ENCODE measurements around the gene FASTKD3.

FASTKD3 gene

GRCh38 chr5:7884491-7885267 lies 15.8 kb upstream of the FASTKD3 start:
- TF ChIP-seq TAF1 (IDR thresholded peaks at IDR 0.05; ENCODE audit: borderline replicate concordance, insufficient read depth, low read length), result no peak
- no peak for TF ChIP-seq FOXP2 (optimal IDR thresholded peaks at IDR 0.05; ENCODE audit: borderline replicate concordance, extremely low read depth, extremely low read length, insufficient read depth)
- TF ChIP-seq, protein P1, sequence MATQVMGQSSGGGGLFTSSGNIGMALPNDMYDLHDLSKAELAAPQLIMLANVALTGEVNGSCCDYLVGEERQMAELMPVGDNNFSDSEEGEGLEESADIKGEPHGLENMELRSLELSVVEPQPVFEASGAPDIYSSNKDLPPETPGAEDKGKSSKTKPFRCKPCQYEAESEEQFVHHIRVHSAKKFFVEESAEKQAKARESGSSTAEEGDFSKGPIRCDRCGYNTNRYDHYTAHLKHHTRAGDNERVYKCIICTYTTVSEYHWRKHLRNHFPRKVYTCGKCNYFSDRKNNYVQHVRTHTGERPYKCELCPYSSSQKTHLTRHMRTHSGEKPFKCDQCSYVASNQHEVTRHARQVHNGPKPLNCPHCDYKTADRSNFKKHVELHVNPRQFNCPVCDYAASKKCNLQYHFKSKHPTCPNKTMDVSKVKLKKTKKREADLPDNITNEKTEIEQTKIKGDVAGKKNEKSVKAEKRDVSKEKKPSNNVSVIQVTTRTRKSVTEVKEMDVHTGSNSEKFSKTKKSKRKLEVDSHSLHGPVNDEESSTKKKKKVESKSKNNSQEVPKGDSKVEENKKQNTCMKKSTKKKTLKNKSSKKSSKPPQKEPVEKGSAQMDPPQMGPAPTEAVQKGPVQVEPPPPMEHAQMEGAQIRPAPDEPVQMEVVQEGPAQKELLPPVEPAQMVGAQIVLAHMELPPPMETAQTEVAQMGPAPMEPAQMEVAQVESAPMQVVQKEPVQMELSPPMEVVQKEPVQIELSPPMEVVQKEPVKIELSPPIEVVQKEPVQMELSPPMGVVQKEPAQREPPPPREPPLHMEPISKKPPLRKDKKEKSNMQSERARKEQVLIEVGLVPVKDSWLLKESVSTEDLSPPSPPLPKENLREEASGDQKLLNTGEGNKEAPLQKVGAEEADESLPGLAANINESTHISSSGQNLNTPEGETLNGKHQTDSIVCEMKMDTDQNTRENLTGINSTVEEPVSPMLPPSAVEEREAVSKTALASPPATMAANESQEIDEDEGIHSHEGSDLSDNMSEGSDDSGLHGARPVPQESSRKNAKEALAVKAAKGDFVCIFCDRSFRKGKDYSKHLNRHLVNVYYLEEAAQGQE (IDR thresholded peaks at IDR 0.05; ENCODE audit: insufficient read depth in 1 of 2, low read depth in 2 of 2, low read length in 2 of 2), result no peak
- no peak for TF ChIP-seq POLR2AphosphoS5 (IDR thresholded peaks at IDR 0.05; ENCODE audit: low read depth, low read length)
- no peak for TF ChIP-seq SIN3A (IDR thresholded peaks at IDR 0.05; ENCODE audit: borderline replicate concordance, insufficient read depth, low read length)

- TF ChIP-seq SIN3A (IDR thresholded peaks at IDR 0.05; ENCODE audit: borderline replicate concordance, insufficient read depth, low read length) (no peak), FOXP2 (optimal IDR thresholded peaks at IDR 0.05; ENCODE audit: borderline replicate concordance, extremely low read depth, extremely low read length, insufficient read depth) (no peak), TAF1 (IDR thresholded peaks at IDR 0.05; ENCODE audit: borderline replicate concordance, insufficient read depth, low read length) (no peak), POLR2AphosphoS5 (IDR thresholded peaks at IDR 0.05; ENCODE audit: low read depth, low read length) (no peak)
- TF ChIP-seq, protein P1 (IDR thresholded peaks at IDR 0.05; ENCODE audit: insufficient read depth in 1 of 2, low read depth in 2 of 2, low read length in 2 of 2), result no peak
These were observed 14.1 kb upstream of the FASTKD3 start for GRCh38 chr5:7882926-7883325.

DNA sequence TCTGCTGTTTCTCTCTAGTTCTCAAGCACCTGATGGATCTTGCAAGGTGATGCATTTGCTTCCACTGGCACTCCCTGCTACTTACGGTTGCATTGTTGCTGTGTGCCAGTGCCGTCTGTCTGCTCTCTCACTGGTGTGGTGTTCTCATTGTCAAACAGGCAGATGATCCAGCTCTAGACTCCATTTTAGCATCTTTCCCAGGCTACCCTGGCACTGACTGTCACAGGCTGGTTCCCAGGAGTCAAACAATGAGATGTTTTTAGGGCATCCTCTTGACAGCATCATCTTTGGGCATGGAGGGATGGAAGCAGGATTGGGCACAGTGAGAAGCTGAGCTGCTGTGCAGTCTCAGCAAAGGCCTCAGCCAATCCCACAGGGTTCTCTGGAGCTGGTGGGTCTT lies 13.0 kb upstream of the FASTKD3 start:
- TF ChIP-seq FOXP2 (optimal IDR thresholded peaks at IDR 0.05; ENCODE audit: borderline replicate concordance, extremely low read depth, extremely low read length, insufficient read depth) (no peak), TAF1 (IDR thresholded peaks at IDR 0.05; ENCODE audit: borderline replicate concordance, insufficient read depth, low read length) (no peak), SIN3A (IDR thresholded peaks at IDR 0.05; ENCODE audit: borderline replicate concordance, insufficient read depth, low read length) (no peak), POLR2AphosphoS5 (IDR thresholded peaks at IDR 0.05; ENCODE audit: low read depth, low read length) (no peak)
- TF ChIP-seq, protein P1 (IDR thresholded peaks at IDR 0.05; ENCODE audit: insufficient read depth in 1 of 2, low read depth in 2 of 2, low read length in 2 of 2), result no peak

DNA sequence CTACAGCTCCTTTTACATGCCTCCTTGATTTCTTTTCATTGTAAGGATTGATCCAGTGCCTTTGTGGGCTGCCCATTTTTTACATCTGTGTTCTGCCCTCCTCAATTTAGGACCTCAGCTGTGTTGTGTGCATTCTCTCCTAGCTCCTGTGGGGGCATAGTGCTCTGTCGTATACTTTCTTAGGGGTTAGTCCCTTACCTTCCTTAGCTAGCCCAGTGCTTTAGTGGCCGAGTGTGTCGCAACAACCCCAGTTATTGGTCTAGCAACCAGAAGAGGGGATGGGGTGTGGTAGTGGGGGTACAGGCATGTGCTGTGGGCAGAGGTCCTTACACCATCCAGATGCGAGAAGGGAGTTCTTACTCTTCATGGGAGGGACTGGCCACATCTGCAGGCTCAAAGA lies 12.3 kb upstream of the FASTKD3 start:
- TF ChIP-seq, protein P1 (IDR thresholded peaks at IDR 0.05; ENCODE audit: insufficient read depth in 1 of 2, low read depth in 2 of 2, low read length in 2 of 2), result no peak
- no peak for TF ChIP-seq SIN3A (IDR thresholded peaks at IDR 0.05; ENCODE audit: borderline replicate concordance, insufficient read depth, low read length)
- TF ChIP-seq FOXP2 (optimal IDR thresholded peaks at IDR 0.05; ENCODE audit: borderline replicate concordance, extremely low read depth, extremely low read length, insufficient read depth), result no peak
- no peak for TF ChIP-seq TAF1 (IDR thresholded peaks at IDR 0.05; ENCODE audit: borderline replicate concordance, insufficient read depth, low read length)
- no peak for TF ChIP-seq POLR2AphosphoS5 (IDR thresholded peaks at IDR 0.05; ENCODE audit: low read depth, low read length)
